ENCODE measurements around the gene COL20A1.

DNA sequence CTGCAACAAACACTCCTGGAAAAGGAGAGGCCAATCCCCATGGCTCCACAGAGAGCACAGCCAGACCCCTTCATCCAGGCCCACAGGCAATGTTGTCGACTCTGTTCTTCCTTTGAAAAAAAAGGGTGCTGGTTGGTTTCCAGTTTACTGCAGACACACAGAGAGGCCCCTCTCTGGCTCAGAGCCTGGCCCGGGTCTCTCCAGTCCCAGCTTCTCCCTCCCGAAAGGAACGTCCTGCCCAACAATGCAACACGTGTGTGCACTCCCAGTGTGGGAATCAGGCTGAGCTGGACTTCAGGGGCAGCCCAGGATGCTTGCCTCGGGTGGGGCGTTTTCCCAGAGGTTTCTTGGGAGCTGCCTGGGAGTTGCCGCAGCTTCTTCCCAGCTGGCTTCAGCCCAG, 34.2 kb upstream of the COL20A1 start:
- TF ChIP-seq, protein P1, sequence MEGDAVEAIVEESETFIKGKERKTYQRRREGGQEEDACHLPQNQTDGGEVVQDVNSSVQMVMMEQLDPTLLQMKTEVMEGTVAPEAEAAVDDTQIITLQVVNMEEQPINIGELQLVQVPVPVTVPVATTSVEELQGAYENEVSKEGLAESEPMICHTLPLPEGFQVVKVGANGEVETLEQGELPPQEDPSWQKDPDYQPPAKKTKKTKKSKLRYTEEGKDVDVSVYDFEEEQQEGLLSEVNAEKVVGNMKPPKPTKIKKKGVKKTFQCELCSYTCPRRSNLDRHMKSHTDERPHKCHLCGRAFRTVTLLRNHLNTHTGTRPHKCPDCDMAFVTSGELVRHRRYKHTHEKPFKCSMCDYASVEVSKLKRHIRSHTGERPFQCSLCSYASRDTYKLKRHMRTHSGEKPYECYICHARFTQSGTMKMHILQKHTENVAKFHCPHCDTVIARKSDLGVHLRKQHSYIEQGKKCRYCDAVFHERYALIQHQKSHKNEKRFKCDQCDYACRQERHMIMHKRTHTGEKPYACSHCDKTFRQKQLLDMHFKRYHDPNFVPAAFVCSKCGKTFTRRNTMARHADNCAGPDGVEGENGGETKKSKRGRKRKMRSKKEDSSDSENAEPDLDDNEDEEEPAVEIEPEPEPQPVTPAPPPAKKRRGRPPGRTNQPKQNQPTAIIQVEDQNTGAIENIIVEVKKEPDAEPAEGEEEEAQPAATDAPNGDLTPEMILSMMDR (IDR thresholded peaks at IDR 0.05): no peak
- TF ChIP-seq POLR2A (IDR thresholded peaks at IDR 0.05): no peak

All from uterus (tissue), 2 donors.